ENCODE results near the gene ESYT2. TPM values are rescaled to one million over a fixed set of nuclear protein-coding genes. Genes with fewer than 3 reads are reported as not detected.

ESYT2 gene
- total RNA-seq, 8 experiments from 2014 or later, result 10.9 to 141 (median 26.2) TPM

DNA sequence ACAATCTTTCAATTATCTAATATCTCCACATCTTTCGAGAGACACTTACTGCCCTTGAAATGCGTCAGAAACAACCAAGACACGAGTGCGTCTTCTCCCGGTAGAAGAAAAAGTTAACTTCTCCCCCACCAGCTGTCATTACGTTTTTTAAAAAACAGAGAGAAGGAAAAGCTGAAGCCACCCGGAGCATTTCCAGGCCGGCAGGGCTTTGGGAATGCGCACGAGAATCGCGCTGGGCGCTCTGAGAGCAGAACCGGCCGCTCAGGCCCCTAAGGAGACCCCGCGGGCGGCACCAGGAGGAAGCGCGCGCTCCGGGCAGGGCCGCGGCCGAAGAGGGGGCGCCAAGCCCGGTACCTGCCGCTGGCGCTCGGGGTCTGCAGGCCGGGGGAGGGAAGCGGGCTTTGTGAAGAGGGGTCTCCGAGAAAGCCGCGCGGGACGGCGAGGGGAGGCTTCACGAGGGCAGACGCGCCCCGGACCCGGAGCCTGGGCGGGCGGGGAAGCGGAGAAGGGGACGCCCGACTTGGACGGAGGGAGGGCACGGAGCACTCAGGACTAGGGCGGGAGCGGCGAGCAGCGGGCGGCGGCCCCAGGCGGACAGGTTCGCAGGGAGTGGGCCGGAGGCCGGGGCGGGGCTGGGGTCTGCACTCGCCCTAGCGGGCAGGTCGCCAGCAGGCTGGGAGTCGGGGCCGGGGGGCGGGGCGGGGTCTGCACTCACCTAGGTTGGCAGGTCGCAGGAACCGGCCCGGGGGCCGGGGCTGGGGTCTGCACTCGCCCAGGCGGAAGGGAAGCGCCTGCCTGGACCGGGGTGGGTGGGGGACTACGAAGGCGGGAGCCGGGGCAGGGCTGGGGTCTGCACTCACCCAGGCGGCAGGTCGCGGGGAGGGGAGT is 932 bp downstream of the ESYT2 start:
- 0 to 1% (median 0%) methylated on average over 2 to 12 of the region's 82 CpGs for WGBS, 10 experiments
- ATAC-seq (replicated peaks in 6 of 8), result peak; percentile 4 to 19 (median 14)
- Histone ChIP-seq H3K4me3 (peak overlapping the region; percentile 59 to 82 (median 75)), H3K4me1 (replicated peaks in 1 of 2) (peaks cover 5 to 12% of the 10 kb centered on the region in 2 donors), H3K27ac (peak overlapping the region; percentile 81 to 95)
- in situ Hi-C loops (cut with MboI; ENCODE audit: low pct_unique_long_range_greater_than_20kb in 2 of 9, low sequenced_read_pairs in 9 of 9, unreplicated experiment in 9 of 9), result no loop called here

DNA sequence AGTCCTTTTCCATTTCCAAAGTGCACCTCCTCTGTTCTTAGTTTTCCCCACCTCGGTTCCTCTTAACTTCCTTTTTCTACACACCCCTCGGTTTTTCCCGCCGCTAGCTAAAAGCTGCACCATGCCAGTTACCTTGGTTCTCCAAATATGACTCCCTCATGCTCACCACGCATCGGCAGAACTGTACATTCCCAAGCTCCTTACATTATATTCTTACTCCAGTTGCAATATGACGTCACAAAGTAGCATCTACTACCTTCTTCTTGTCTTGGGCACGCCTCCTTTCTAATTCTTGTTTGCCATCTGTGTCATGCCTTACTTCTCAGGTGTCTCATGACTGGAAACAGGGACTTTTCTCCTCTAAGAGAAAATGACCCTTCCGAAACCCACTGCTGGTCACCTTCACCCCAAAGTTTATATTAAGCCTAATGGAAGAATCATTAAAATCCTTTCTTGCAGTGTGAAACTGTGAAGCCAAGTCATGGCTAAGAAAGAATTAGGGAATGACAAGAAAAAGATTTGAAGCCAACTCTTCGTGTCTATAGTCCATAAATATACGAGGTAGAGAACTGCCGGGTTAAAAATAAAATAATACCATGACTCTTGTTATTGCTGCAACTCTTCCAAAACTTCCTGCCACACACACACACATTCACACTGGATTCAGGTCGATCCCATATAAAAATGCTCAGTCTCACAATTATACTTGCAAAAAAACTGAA is 1.7 kb downstream of the ESYT2 start:
- no peak for ATAC-seq (replicated peaks in 6 of 8)
- H3K4me3 ChIP-seq, result peak overlapping the region; percentile 59 to 82 (median 75)
- no peak overlapping the region for H3K27ac ChIP-seq
- peaks cover 5 to 12% of the 10 kb centered on the region in 2 donors for H3K4me1 ChIP-seq (replicated peaks in 1 of 2)
- WGBS, 10 experiments, result 5 to 60% (median 48%) methylated on average over 1 to 13 of the region's 13 CpGs
- in situ Hi-C loops (cut with MboI; ENCODE audit: low pct_unique_long_range_greater_than_20kb in 2 of 9, low sequenced_read_pairs in 9 of 9, unreplicated experiment in 9 of 9), result no loop called here

DNA sequence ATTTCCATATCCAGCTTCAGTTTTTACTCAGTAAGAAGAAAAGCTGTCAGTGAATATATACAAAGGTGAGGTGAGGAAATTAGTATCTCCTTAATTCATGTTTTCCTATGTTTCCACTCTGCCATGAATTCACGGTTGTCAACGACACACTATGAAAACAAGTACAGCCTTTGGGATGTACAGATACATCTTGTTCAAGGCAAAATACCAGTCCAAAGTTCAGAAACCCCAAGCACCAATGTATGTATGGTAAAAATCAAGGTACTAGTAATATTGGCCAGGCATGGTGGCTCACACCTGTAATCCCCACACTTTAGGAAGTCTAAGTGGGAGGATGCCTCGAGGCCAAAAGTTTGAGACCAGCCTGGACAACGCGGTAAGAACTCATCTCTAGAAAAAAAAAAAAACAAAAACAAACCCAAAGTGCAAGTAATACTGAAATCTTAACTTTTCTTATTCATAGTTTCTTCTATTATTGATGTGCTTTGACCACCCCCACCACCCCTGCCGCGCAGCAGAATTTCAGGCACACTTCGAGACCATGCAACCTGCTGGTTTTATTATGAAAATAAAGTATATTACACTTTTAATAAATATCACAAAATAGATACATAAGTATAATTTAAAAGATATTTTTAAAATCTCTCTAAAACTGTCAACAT is 3.5 kb downstream of the ESYT2 start:
- Histone ChIP-seq H3K27ac (no peak overlapping the region), H3K4me1 (replicated peaks in 1 of 2) (peaks cover 5 to 15% of the 10 kb centered on the region in 2 donors), H3K4me3 (no peak overlapping the region)
- WGBS, 10 experiments, result 86 to 100% (median 95%) methylated on average over 2 to 8 of the region's 8 CpGs
- in situ Hi-C loops (cut with MboI; ENCODE audit: low pct_unique_long_range_greater_than_20kb in 2 of 9, low sequenced_read_pairs in 9 of 9, unreplicated experiment in 9 of 9), result no loop called here
- no peak for ATAC-seq (replicated peaks in 6 of 8)

DNA sequence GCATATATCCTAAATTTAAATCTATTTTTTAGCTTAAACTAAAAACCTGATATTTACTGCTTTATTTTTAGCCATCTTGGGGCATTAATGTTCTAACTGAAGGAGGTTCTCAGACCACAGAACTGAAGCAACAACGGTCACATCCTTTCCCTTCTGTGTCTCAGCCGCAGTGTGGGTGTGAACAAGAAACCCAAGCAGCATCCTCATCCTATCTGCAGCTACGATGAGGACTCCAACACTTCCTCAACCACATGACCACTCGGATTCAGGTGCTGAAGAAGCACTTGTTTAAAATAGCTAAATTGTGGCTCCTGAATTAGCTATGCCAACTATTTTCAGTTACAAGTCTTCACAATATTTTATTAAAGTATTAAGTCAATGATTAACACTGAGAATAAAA is 5.3 kb downstream of the ESYT2 start:
- Histone ChIP-seq H3K4me1 (replicated peaks in 1 of 2) (peaks cover 6 to 10% of the 10 kb centered on the region in 2 donors), H3K27ac (no peak overlapping the region), H3K4me3 (no peak overlapping the region)
- WGBS, 10 experiments, result 43 to 81% (median 67%) methylated on average over 3 to 4 of the region's 4 CpGs; no CpG with 5 or more reads in 4 of the 10 experiments
- ATAC-seq (replicated peaks in 6 of 8), result no peak
- in situ Hi-C loops (cut with MboI; ENCODE audit: low pct_unique_long_range_greater_than_20kb in 2 of 9, low sequenced_read_pairs in 9 of 9, unreplicated experiment in 9 of 9), result no loop called here

DNA sequence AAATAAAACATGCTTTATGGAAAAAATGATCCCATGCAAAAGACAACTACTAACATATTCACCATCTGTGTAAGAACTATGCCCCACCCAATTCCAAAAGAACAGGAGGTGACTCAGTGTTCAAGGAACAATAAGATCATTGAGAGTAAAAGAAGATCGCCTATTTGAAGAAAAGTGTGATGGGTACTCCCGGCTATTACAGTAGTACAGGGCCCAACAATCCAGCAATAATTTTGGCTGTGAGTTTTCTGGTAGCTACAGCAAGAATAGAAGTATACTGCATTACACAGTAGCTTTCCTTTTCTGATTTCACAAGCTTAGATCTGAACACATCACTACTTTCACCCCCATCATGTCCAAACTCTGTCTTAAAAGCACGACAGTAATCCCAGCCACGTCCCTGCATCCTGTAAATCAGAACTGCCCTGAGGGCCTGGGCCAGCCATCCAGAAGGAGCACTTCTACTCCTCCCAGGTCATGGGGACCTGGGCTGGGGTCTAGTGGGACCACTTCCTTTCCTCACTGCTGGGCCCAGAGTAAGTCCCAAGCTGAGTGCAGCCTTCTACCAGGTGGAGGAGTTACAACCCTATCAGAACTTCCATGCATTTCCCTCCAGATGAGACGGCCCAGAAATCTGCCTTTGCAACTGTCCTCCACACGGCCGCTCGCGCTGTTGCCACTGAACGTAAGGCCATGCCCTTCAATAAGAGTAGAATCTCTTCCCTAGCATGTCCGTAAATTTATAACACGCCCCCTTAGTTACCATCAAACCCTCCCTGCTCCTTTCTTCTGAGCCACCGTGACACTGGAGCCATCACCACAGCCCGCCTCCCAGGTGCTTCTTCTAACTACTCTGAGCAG is 7.9 kb downstream of the ESYT2 start:
- 33 to 93% (median 56%) methylated on average over 1 to 12 of the region's 14 CpGs; no CpG with 5 or more reads in 2 of the 10 experiments for WGBS, 10 experiments
- no peak overlapping the region for H3K27ac ChIP-seq
- no peak overlapping the region for H3K4me3 ChIP-seq
- peaks cover 9 to 10% of the 10 kb centered on the region in 2 donors for H3K4me1 ChIP-seq (replicated peaks in 1 of 2)
- ATAC-seq (replicated peaks in 6 of 8), result peak; percentile 2 to 69 (median 30)
- in situ Hi-C loops (cut with MboI; ENCODE audit: low pct_unique_long_range_greater_than_20kb in 2 of 9, low sequenced_read_pairs in 9 of 9, unreplicated experiment in 9 of 9), result no loop called here

DNA sequence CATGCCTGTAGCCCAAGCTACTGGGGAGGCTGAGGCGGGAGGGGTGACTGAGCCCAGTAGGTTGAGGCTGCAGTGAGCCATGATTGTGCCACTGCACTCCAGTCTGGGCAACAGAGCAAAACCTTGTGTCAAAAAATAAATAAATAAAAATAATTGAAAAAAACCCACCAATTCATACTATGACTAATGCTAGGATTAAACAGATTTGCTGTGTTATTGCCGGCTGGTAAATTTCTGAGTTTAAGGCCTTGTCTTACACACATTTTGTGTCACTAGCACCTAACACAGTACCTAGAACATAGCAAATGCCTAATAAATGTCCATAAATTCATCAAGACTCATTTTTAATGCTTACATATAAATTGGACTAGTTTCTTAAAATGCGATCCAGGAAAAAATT is 8.7 kb downstream of the ESYT2 start:
- H3K4me1 ChIP-seq (replicated peaks in 1 of 2), result peaks cover 9 to 10% of the 10 kb centered on the region in 2 donors
- H3K4me3 ChIP-seq, result no peak overlapping the region
- no peak for ATAC-seq (replicated peaks in 6 of 8)
- WGBS, 10 experiments, result 0 to 100% (median 88%) methylated on average over 1 to 3 of the region's 3 CpGs; no CpG with 5 or more reads in 1 of the 10 experiments
- in situ Hi-C loops (cut with MboI; ENCODE audit: low pct_unique_long_range_greater_than_20kb in 2 of 9, low sequenced_read_pairs in 9 of 9, unreplicated experiment in 9 of 9), result no loop called here
- H3K27ac ChIP-seq, result no peak overlapping the region

DNA sequence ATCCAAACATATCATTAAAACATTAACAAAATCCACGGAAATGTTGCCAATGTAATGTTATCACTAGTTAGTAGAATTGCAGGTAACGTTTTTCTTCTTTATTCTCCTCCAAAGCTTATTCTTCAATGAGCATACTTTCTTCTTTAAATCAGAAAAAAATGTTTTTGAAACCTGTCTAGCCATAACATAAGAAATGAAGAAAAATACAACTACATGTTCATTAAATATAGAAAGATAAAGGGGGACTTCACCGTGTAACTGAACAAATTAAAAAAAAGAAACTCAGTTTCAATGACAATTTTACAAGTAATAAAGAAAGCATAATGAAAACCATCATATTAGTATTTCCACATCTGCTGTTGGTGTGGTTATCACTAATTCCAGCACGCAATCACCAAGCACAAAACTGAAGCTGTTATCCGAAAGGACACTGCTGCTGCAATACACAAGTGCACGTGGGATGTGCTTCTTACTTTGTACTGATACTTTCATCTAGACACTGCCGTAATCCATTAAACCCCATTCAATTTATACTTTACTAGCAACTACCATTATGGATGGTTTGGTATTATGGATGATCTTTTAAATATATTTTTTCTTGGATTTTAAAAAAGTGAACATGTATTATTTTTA is 9.6 kb downstream of the ESYT2 start:
- in situ Hi-C loops (cut with MboI; ENCODE audit: low pct_unique_long_range_greater_than_20kb in 2 of 9, low sequenced_read_pairs in 9 of 9, unreplicated experiment in 9 of 9), result no loop called here
- ATAC-seq (replicated peaks in 6 of 8), result no peak
- 0 to 96% (median 44%) methylated on average over 1 to 7 of the region's 7 CpGs; no CpG with 5 or more reads in 2 of the 10 experiments for WGBS, 10 experiments

DNA sequence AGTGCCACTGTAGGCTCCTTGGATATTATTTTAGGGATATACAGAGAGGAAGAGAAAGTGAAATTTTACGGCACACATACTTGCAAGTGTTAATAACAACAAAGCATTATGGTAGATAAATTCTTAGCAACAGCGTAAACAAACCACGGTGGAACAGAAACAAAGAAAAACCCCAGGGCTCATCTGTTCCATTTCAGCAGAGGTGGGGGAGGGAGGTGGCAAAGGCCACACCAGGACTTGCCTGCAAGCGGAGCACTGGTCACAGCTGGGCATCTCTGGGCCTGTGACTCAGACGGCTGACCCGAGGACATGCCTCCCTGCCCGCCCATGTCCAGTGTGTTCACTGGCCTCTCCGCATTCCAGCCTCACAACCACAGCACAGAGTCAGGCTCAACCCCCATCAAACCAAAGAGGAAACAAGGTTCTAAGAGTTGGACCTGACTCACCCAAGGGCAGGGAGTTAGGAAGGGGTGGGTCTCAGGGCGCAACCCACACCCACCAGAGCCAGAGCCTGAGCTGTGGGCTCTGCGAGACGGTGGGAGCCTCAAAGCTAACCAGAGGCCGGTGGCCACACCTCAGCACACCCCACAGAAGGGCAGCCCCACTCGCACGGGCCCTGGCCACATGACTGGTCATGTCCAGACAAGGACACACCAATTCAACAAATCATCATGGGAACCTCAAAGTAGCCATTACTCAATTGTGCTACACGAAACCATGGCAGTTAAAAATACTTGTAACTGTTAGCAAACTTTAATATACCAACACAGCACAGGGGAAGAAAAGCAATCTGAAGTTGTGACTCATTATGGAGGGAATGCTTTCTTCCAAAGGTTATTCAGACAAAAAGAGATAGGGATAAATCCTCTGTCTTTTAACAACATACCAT is 10.7 kb downstream of the ESYT2 start:
- H3K4me3 ChIP-seq, result no peak overlapping the region
- peak; percentile 71 to 89 (median 80) for ATAC-seq (replicated peaks in 6 of 8)
- in situ Hi-C loops (cut with MboI; ENCODE audit: low pct_unique_long_range_greater_than_20kb in 2 of 9, low sequenced_read_pairs in 9 of 9, unreplicated experiment in 9 of 9), result no loop called here
- peak overlapping the region in 1 of 2 donors; percentile 4 for H3K27ac ChIP-seq
- peaks cover 14 to 15% of the 10 kb centered on the region in 2 donors for H3K4me1 ChIP-seq (replicated peaks in 1 of 2)
- WGBS, 10 experiments, result 0 to 67% (median 7%) methylated on average over 1 to 7 of the region's 15 CpGs; no CpG with 5 or more reads in 2 of the 10 experiments

More for the DNA sequence above, 9.6 kb downstream of the ESYT2 start:
- H3K4me1 ChIP-seq (replicated peaks in 1 of 2), result peaks cover 11 to 14% of the 10 kb centered on the region in 2 donors
- no peak overlapping the region for H3K4me3 ChIP-seq
- H3K27ac ChIP-seq, result no peak overlapping the region

DNA sequence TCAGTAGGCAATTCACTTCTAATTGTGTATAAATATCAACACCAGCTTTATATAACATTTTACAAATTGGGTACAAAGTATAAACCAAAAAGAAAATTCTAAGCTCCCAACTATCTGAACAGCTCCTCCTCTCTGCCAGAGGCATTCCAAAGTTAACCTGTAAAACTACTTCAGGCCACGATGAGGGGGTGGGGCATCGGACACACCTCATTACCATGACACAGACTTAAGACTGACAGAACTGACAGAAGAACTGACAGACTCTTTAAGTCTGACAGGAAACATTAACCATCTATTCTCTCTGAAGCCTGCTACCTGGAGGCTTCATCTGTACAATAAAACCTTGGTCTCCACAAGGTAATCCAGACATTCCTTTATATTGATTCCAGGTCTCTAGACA is 12.3 kb downstream of the ESYT2 start:
- WGBS, 10 experiments, result 42 to 100% (median 63%) methylated on average over 1 to 2 of the region's 2 CpGs; no CpG with 5 or more reads in 5 of the 10 experiments
- in situ Hi-C loops (cut with MboI; ENCODE audit: low pct_unique_long_range_greater_than_20kb in 2 of 9, low sequenced_read_pairs in 9 of 9, unreplicated experiment in 9 of 9), result no loop called here
- H3K4me3 ChIP-seq, result no peak overlapping the region
- H3K27ac ChIP-seq, result no peak overlapping the region
- H3K4me1 ChIP-seq (replicated peaks in 1 of 2), result peaks cover 14 to 15% of the 10 kb centered on the region in 2 donors
- no peak for ATAC-seq (replicated peaks in 6 of 8)

DNA sequence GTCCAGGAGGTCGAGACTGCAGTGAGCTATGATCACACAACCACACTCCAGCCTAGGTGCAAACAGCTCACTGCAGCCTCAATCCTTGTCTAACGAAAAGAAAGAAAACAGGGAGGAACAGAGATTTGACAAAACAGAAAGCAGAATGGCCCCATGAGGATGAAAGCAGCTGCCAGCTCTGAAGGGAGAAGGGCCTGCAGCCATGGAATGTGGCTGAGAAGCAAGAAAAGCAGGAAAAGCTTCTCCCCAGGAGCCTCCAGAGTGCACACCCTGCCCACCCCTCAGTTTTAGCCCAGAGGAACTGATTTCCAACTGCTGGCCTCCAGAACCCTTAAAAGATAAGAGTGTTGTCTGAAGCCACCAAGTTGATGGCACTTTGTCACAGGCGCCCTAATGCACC is 13.0 kb downstream of the ESYT2 start:
- in situ Hi-C loops (cut with MboI; ENCODE audit: low pct_unique_long_range_greater_than_20kb in 2 of 9, low sequenced_read_pairs in 9 of 9, unreplicated experiment in 9 of 9), result no loop called here
- peaks cover 12 to 14% of the 10 kb centered on the region in 2 donors for H3K4me1 ChIP-seq (replicated peaks in 1 of 2)
- ATAC-seq (replicated peaks in 6 of 8), result no peak
- no peak overlapping the region for H3K27ac ChIP-seq
- H3K4me3 ChIP-seq, result no peak overlapping the region
- 43 to 100% (median 89%) methylated on average over 1 to 3 of the region's 3 CpGs; no CpG with 5 or more reads in 5 of the 10 experiments for WGBS, 10 experiments

DNA sequence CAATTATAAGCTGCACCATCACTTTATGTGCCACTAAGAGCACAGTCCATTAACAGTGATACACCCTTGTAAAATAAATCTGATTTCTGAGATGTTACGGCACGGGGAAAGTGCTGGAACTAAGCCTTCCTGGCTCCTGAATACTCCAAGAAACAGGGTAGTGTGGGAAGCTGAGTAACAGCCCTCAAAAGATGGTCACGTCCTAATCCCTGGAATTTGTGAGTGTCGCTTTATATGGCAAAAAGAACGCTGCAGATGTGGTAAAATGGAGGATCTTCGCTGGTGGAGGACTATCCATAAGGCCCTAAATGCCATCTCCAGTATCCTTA is 13.5 kb downstream of the ESYT2 start:
- no peak for ATAC-seq (replicated peaks in 6 of 8)
- Histone ChIP-seq H3K4me1 (replicated peaks in 1 of 2) (peaks cover 12 to 14% of the 10 kb centered on the region in 2 donors), H3K27ac (no peak overlapping the region), H3K4me3 (no peak overlapping the region)
- in situ Hi-C loops (cut with MboI; ENCODE audit: low pct_unique_long_range_greater_than_20kb in 2 of 9, low sequenced_read_pairs in 9 of 9, unreplicated experiment in 9 of 9), result no loop called here
- 61 to 100% (median 93%) methylated on average over 1 to 6 of the region's 6 CpGs; no CpG with 5 or more reads in 4 of the 10 experiments for WGBS, 10 experiments

Data from motor neuron (in vitro differentiated cells).